ENCODE data around the gene RFPL4AL1.
"Not testable (repeated sequence)": the region's sequence is repeated elsewhere in the genome, so short reads cannot be mapped to it uniquely, and the experiment has no call there.

Gene RFPL4AL1

GRCh38 chr19:55730378-55730777 lies 38.5 kb upstream of the RFPL4AL1 start:
- not testable (repeated sequence) for H4K91ac ChIP-seq (ENCODE audit: low read length); H4K8ac ChIP-seq (ENCODE audit: low read length); H3K4me2 ChIP-seq (ENCODE audit: low read length, poor library complexity, severe bottlenecking); H3K4me1 ChIP-seq (ENCODE audit: control insufficient read depth, insufficient read depth, low read depth, low read length); H2BK12ac ChIP-seq (ENCODE audit: low read length in 2 of 2); H3K4ac ChIP-seq (ENCODE audit: low read depth in 1 of 2, low read length in 2 of 2); H3K36me3 ChIP-seq (ENCODE audit: control insufficient read depth in 1 of 2, insufficient read depth in 2 of 2, low read depth in 1 of 2, low read length in 2 of 2); H2BK120ac ChIP-seq (ENCODE audit: low read depth, low read length); H3K23ac ChIP-seq (ENCODE audit: low read length in 2 of 2); H2AFZ ChIP-seq (ENCODE audit: low read depth, low read length); H3K14ac ChIP-seq (ENCODE audit: low read length in 2 of 2); H3K79me1 ChIP-seq (replicated peaks; ENCODE audit: low read length, poor library complexity, severe bottlenecking); H2BK15ac ChIP-seq (ENCODE audit: low read depth, poor library complexity, severe bottlenecking); H2AK5ac ChIP-seq (ENCODE audit: low read length, severe bottlenecking); H3K18ac ChIP-seq (ENCODE audit: low read depth in 1 of 2, low read length in 2 of 2); DNase-seq; H2BK5ac ChIP-seq (ENCODE audit: low read depth, low read length, poor library complexity, severe bottlenecking); H3K9ac ChIP-seq (ENCODE audit: low read length); H3K27ac ChIP-seq (ENCODE audit: low read length, poor library complexity, severe bottlenecking); H3K27me3 ChIP-seq (ENCODE audit: control insufficient read depth in 1 of 2, insufficient read depth in 1 of 2, low read length in 2 of 2); H3K4me3 ChIP-seq (ENCODE audit: insufficient read depth in 1 of 2, low read depth in 1 of 2, low read length in 2 of 2)
- H3K9me3 ChIP-seq (ENCODE audit: control insufficient read depth, low read length): peaks cover 15% of the 10 kb centered on the region
- WGBS: 73% methylated on average over 2 of the region's 2 CpGs

- Histone ChIP-seq H2AK5ac (ENCODE audit: low read length, severe bottlenecking) (no peak within 1 kb of the TSS), H3K4me3 (ENCODE audit: insufficient read depth in 1 of 2, low read depth in 1 of 2, low read length in 2 of 2) (no peak within 1 kb of the TSS)
- DNase-seq: no peak
Observed at GRCh38 chr19:55738302-55738701, 30.6 kb upstream of the RFPL4AL1 start, which contains the start of gene NLRP9. Gene NLRP9 (minus strand): TSS chr19:55738402. CDS start chr19:55738374, 28 bp downstream.

GRCh38 chr19:55750715-55751114 lies 18.2 kb upstream of the RFPL4AL1 start:
- Histone ChIP-seq H3K4me1 (ENCODE audit: control insufficient read depth, insufficient read depth, low read depth, low read length) (no peaks in the 10 kb centered on the region), H3K18ac (ENCODE audit: low read depth in 1 of 2, low read length in 2 of 2) (no peak overlapping the region), H3K36me3 (ENCODE audit: control insufficient read depth in 1 of 2, insufficient read depth in 2 of 2, low read depth in 1 of 2, low read length in 2 of 2) (no peaks in the 10 kb centered on the region), H4K8ac (ENCODE audit: low read length) (no peak overlapping the region), H2BK120ac (ENCODE audit: low read depth, low read length) (no peak overlapping the region), H3K4ac (ENCODE audit: low read depth in 1 of 2, low read length in 2 of 2) (no peak overlapping the region), H4K91ac (ENCODE audit: low read length) (no peak overlapping the region), H2BK5ac (ENCODE audit: low read depth, low read length, poor library complexity, severe bottlenecking) (no peak overlapping the region), H2BK15ac (ENCODE audit: low read depth, poor library complexity, severe bottlenecking) (no peak overlapping the region), H3K4me3 (ENCODE audit: insufficient read depth in 1 of 2, low read depth in 1 of 2, low read length in 2 of 2) (no peak overlapping the region), H2BK12ac (ENCODE audit: low read length in 2 of 2) (no peak overlapping the region), H3K23ac (ENCODE audit: low read length in 2 of 2) (no peak overlapping the region), H3K79me1 (replicated peaks; ENCODE audit: low read length, poor library complexity, severe bottlenecking) (no peaks in the 10 kb centered on the region), H2AK5ac (ENCODE audit: low read length, severe bottlenecking) (no peak overlapping the region), H3K9ac (ENCODE audit: low read length) (no peak overlapping the region), H3K14ac (ENCODE audit: low read length in 2 of 2) (no peak overlapping the region), H3K27ac (ENCODE audit: low read length, poor library complexity, severe bottlenecking) (no peak overlapping the region), H3K9me3 (ENCODE audit: control insufficient read depth, low read length) (peaks cover 24% of the 10 kb centered on the region), H3K27me3 (ENCODE audit: control insufficient read depth in 1 of 2, insufficient read depth in 1 of 2, low read length in 2 of 2) (no peaks in the 10 kb centered on the region), H2AFZ (ENCODE audit: low read depth, low read length) (no peak overlapping the region), H3K4me2 (ENCODE audit: low read length, poor library complexity, severe bottlenecking) (no peak overlapping the region)
- no peak for DNase-seq
- WGBS: 79% methylated on average over 5 of the region's 6 CpGs

More at GRCh38 chr19:55738302-55738701, 30.6 kb upstream of the RFPL4AL1 start, which contains the start of gene NLRP9:
- H3K4me1 ChIP-seq (ENCODE audit: control insufficient read depth, insufficient read depth, low read depth, low read length): no peaks in the 10 kb centered on the region
- H3K4ac ChIP-seq (ENCODE audit: low read depth in 1 of 2, low read length in 2 of 2): no peak within 1 kb of the TSS
- no peaks in the 10 kb centered on the region for H3K36me3 ChIP-seq (ENCODE audit: control insufficient read depth in 1 of 2, insufficient read depth in 2 of 2, low read depth in 1 of 2, low read length in 2 of 2)
- H2BK15ac ChIP-seq (ENCODE audit: low read depth, poor library complexity, severe bottlenecking): no peak within 1 kb of the TSS
- WGBS: 100% methylated on average over 1 of the region's 3 CpGs
- H3K4me2 ChIP-seq (ENCODE audit: low read length, poor library complexity, severe bottlenecking): no peak within 1 kb of the TSS
- no peak within 1 kb of the TSS for H3K18ac ChIP-seq (ENCODE audit: low read depth in 1 of 2, low read length in 2 of 2)
- H2BK5ac ChIP-seq (ENCODE audit: low read depth, low read length, poor library complexity, severe bottlenecking): no peak within 1 kb of the TSS
- H4K8ac ChIP-seq (ENCODE audit: low read length): no peak within 1 kb of the TSS
- no peak within 1 kb of the TSS for H2AFZ ChIP-seq (ENCODE audit: low read depth, low read length)
- no peaks in the 10 kb centered on the region for H3K27me3 ChIP-seq (ENCODE audit: control insufficient read depth in 1 of 2, insufficient read depth in 1 of 2, low read length in 2 of 2)
- no peak within 1 kb of the TSS for H2BK120ac ChIP-seq (ENCODE audit: low read depth, low read length)
- no peak within 1 kb of the TSS for H2BK12ac ChIP-seq (ENCODE audit: low read length in 2 of 2)
- H3K23ac ChIP-seq (ENCODE audit: low read length in 2 of 2): no peak within 1 kb of the TSS
- H3K79me1 ChIP-seq (replicated peaks; ENCODE audit: low read length, poor library complexity, severe bottlenecking): no peaks in the 10 kb centered on the region
- H3K9me3 ChIP-seq (ENCODE audit: control insufficient read depth, low read length): peaks cover 4% of the 10 kb centered on the region
- H3K27ac ChIP-seq (ENCODE audit: low read length, poor library complexity, severe bottlenecking): no peak within 1 kb of the TSS
- H3K14ac ChIP-seq (ENCODE audit: low read length in 2 of 2): no peak within 1 kb of the TSS
- no peak within 1 kb of the TSS for H4K91ac ChIP-seq (ENCODE audit: low read length)
- H3K9ac ChIP-seq (ENCODE audit: low read length): no peak within 1 kb of the TSS

GRCh38 chr19:55753401-55753800 lies 15.5 kb upstream of the RFPL4AL1 start:
- Histone ChIP-seq H2BK15ac (ENCODE audit: low read depth, poor library complexity, severe bottlenecking) (no peak overlapping the region), H3K9ac (ENCODE audit: low read length) (no peak overlapping the region), H3K9me3 (ENCODE audit: control insufficient read depth, low read length) (peaks cover 18% of the 10 kb centered on the region), H2BK12ac (ENCODE audit: low read length in 2 of 2) (no peak overlapping the region), H2BK120ac (ENCODE audit: low read depth, low read length) (no peak overlapping the region), H4K91ac (ENCODE audit: low read length) (no peak overlapping the region), H2AFZ (ENCODE audit: low read depth, low read length) (no peak overlapping the region), H4K8ac (ENCODE audit: low read length) (no peak overlapping the region), H3K4me2 (ENCODE audit: low read length, poor library complexity, severe bottlenecking) (no peak overlapping the region), H3K4ac (ENCODE audit: low read depth in 1 of 2, low read length in 2 of 2) (no peak overlapping the region), H2BK5ac (ENCODE audit: low read depth, low read length, poor library complexity, severe bottlenecking) (peak overlapping the region; percentile 31), H3K79me1 (replicated peaks; ENCODE audit: low read length, poor library complexity, severe bottlenecking) (no peaks in the 10 kb centered on the region), H3K27me3 (ENCODE audit: control insufficient read depth in 1 of 2, insufficient read depth in 1 of 2, low read length in 2 of 2) (no peaks in the 10 kb centered on the region), H3K14ac (ENCODE audit: low read length in 2 of 2) (no peak overlapping the region), H2AK5ac (ENCODE audit: low read length, severe bottlenecking) (no peak overlapping the region), H3K4me3 (ENCODE audit: insufficient read depth in 1 of 2, low read depth in 1 of 2, low read length in 2 of 2) (no peak overlapping the region), H3K36me3 (ENCODE audit: control insufficient read depth in 1 of 2, insufficient read depth in 2 of 2, low read depth in 1 of 2, low read length in 2 of 2) (no peaks in the 10 kb centered on the region), H3K4me1 (ENCODE audit: control insufficient read depth, insufficient read depth, low read depth, low read length) (no peaks in the 10 kb centered on the region), H3K18ac (ENCODE audit: low read depth in 1 of 2, low read length in 2 of 2) (no peak overlapping the region), H3K27ac (ENCODE audit: low read length, poor library complexity, severe bottlenecking) (no peak overlapping the region), H3K23ac (ENCODE audit: low read length in 2 of 2) (no peak overlapping the region)
- DNase-seq: no peak
- 45% methylated on average over 2 of the region's 3 CpGs for WGBS
